SJCRH30 (cell line): ENCODE measurements around the gene RASGRP2. TPM values are rescaled to one million over a fixed set of nuclear protein-coding genes. Genes with fewer than 3 reads are reported as not detected.

Source experiments
- DNase-seq, 2 experiments: peaks; one replicate each; pipeline ENCODE4 v3.0.0-alpha.2; 2015 to 2020
- H3K27ac ChIP-seq: fragments of 250-450 bp; sonication (Bioruptor Pico); 2 replicates; pipeline ENCODE4 v1.5.1; 2020; ENCODE audit warnings: mild to moderate bottlenecking, moderate library complexity
- H3K27me3 ChIP-seq: fragments of 250-450 bp; sonication (Bioruptor Pico); 2 replicates; pipeline ENCODE4 v1.5.1; 2020; ENCODE audit warnings: mild to moderate bottlenecking, moderate library complexity
- H3K36me3 ChIP-seq: fragments of 250-450 bp; sonication (Bioruptor Pico); 2 replicates; pipeline ENCODE4 v1.5.1; 2020; ENCODE audit warnings: mild to moderate bottlenecking, moderate library complexity
- H3K4me1 ChIP-seq: fragments of 250-450 bp; sonication (Bioruptor Pico); 2 replicates; pipeline ENCODE4 v1.5.1; 2020; ENCODE audit warnings: mild to moderate bottlenecking, moderate library complexity
- H3K4me3 ChIP-seq: fragments of 250-450 bp; sonication (Bioruptor Pico); 2 replicates; pipeline ENCODE4 v1.5.1; 2020; ENCODE audit warnings: mild to moderate bottlenecking, moderate library complexity
- H3K9me3 ChIP-seq: fragments of 250-450 bp; sonication (Bioruptor Pico); replicated peaks from 2 replicates; pipeline ENCODE4 v1.5.1; 2020; ENCODE audit warnings: mild to moderate bottlenecking, moderate library complexity
- total RNA-seq: library from RNA; depleted of rRNA; stranded (reverse); fragments of >200 nt; shearing (Covaris generic); gene quantifications from 2 replicates; pipeline ENCODE4 v1.2.3, GENCODE V29; 2014; rRNA removed

The RASGRP2 gene
- total RNA-seq, 1 experiment from 2014 or later, result 0.42 TPM

- 0 out of 2 replicates have a peak, but pooled peaks cover 3% of the 10 kb centered on the region for H3K27me3 ChIP-seq
- no peaks in the 10 kb centered on the region for H3K4me1 ChIP-seq
- no peaks in the 10 kb centered on the region for H3K9me3 ChIP-seq
- no peak overlapping the region for H3K4me3 ChIP-seq
- no peaks in the 10 kb centered on the region for H3K36me3 ChIP-seq
- H3K27ac ChIP-seq, result no peak overlapping the region
- DNase-seq, result no peak
Observed at GRCh38 chr11:64685536-64685935, 58.4 kb downstream of the RASGRP2 start.

- Histone ChIP-seq H3K36me3 (no peaks in the 10 kb centered on the region), H3K4me1 (no peaks in the 10 kb centered on the region), H3K4me3 (no peak overlapping the region), H3K9me3 (no peaks in the 10 kb centered on the region), H3K27ac (no peak overlapping the region), H3K27me3 (0 out of 2 replicates have a peak, but pooled peaks cover 3% of the 10 kb centered on the region)
- no peak for DNase-seq
Observed at GRCh38 chr11:64684357-64684756, 59.6 kb downstream of the RASGRP2 start.

GRCh38 chr11:64681171-64681570, 62.8 kb downstream of the RASGRP2 start:
- peaks cover 12% of the 10 kb centered on the region for H3K27me3 ChIP-seq
- no peaks in the 10 kb centered on the region for H3K36me3 ChIP-seq
- H3K9me3 ChIP-seq, result no peaks in the 10 kb centered on the region
- no peaks in the 10 kb centered on the region for H3K4me1 ChIP-seq
- no peak overlapping the region for H3K27ac ChIP-seq
- DNase-seq, result no peak
- H3K4me3 ChIP-seq, result no peak overlapping the region

- H3K4me1 ChIP-seq, result peaks cover 8% of the 10 kb centered on the region; the same call in 1 of the 2 replicates
- peaks cover 12% of the 10 kb centered on the region for H3K27me3 ChIP-seq
- H3K27ac ChIP-seq, result no peak overlapping the region
- H3K36me3 ChIP-seq, result no peaks in the 10 kb centered on the region
- H3K9me3 ChIP-seq, result no peaks in the 10 kb centered on the region
- H3K4me3 ChIP-seq, result no peak overlapping the region
- DNase-seq, result no peak
Observed at GRCh38 chr11:64679846-64680245, 64.1 kb downstream of the RASGRP2 start.

- peaks cover 12% of the 10 kb centered on the region for H3K27me3 ChIP-seq
- no peak overlapping the region for H3K4me3 ChIP-seq
- DNase-seq, result peak; percentile 26 to 33
- no peak overlapping the region for H3K27ac ChIP-seq
- H3K4me1 ChIP-seq, result peaks cover 8% of the 10 kb centered on the region; the same call in 1 of the 2 replicates
- no peaks in the 10 kb centered on the region for H3K9me3 ChIP-seq
- no peaks in the 10 kb centered on the region for H3K36me3 ChIP-seq
Observed at GRCh38 chr11:64677441-64678023, 66.4 kb downstream of the RASGRP2 start.

Other genes starting within 250 kb of the RASGRP2 start
- gene SLC22A11, start 188.2 kb downstream of the RASGRP2 start, total RNA-seq, result not detected in 2 replicates
- gene SLC22A12, start 152.9 kb downstream of the RASGRP2 start, total RNA-seq, result not detected in 2 replicates
- 0.08 and 0.51 TPM in 2 replicates for gene NRXN2, start 20.9 kb downstream of the RASGRP2 start, total RNA-seq
- 7.0 and 8.0 TPM in 2 replicates for gene PYGM, start 15.8 kb upstream of the RASGRP2 start, total RNA-seq
- 113 and 117 TPM in 2 replicates for gene SF1, start 34.4 kb upstream of the RASGRP2 start, total RNA-seq
- 8.9 and 9.6 TPM in 2 replicates for gene MAP4K2, start 59.1 kb upstream of the RASGRP2 start, total RNA-seq
- 25.9 and 26.3 TPM in 2 replicates for gene MEN1, start 66.4 kb upstream of the RASGRP2 start, total RNA-seq
- 0.03 and 0.10 TPM in 2 replicates for gene CDC42BPG, start 100.5 kb upstream of the RASGRP2 start, total RNA-seq
- 43.4 and 45.0 TPM in 2 replicates for gene EHD1, start 134.5 kb upstream of the RASGRP2 start, total RNA-seq
- gene ATG2A, start 173.1 kb upstream of the RASGRP2 start, total RNA-seq, result 6.2 and 7.4 TPM in 2 replicates
- gene PPP2R5B, start 180.5 kb upstream of the RASGRP2 start, total RNA-seq, result 4.7 and 6.4 TPM in 2 replicates
- not detected in 2 replicates for gene GPHA2, start 191.8 kb upstream of the RASGRP2 start, total RNA-seq
- gene MAJIN, start 228.0 kb upstream of the RASGRP2 start, total RNA-seq, result not detected in 2 replicates